PC-9 (cell line): Measurements from ENCODE around the gene OSTC. TPM values are rescaled to one million over a fixed set of nuclear protein-coding genes. Genes with fewer than 3 reads are reported as not detected.

Experiments used
- BruUV-seq: library from RNA; stranded (reverse); fragments of 400-500 nt; replicated peaks from 2 replicates; lab custom pipeline; 2021; lab: Mats Ljungman, UMichigan
- CTCF ChIA-PET: fragments of 300-600 bp; sonication (Branson Sonifier 250); formaldehyde crosslinking; loops from one replicate; lab custom pipeline; 2022; ENCODE audit warnings: antibody characterized with exemption; lab: Charles Lee
- POLR2A ChIA-PET: fragments of 300-600 bp; sonication (Branson Sonifier 250); formaldehyde crosslinking; loops from one replicate; lab custom pipeline; 2022; ENCODE audit warnings: antibody characterized with exemption; ENCODE audit not compliant: unreplicated experiment; lab: Charles Lee
- DNase-seq, 2 experiments: peaks; one replicate each; pipeline versions ENCODE4 v3.0.0 to v3.0.0-alpha.2; 2015 to 2022; ENCODE audit warnings: mixed read lengths in 1 of 2
- H2AFZ ChIP-seq: fragments of 200-600 bp; sonication (generic); 2 replicates; pipeline ENCODE4 v1.8.1; 2017; ENCODE audit warnings: antibody characterized with exemption
- H3F3A ChIP-seq: fragments of 200-600 bp; sonication (generic); 2 replicates; pipeline ENCODE4 v1.8.1; 2017; ENCODE audit warnings: antibody characterized with exemption, mild to moderate bottlenecking, low read depth; ENCODE audit not compliant: insufficient read depth
- H3K27ac ChIP-seq: fragments of 200-600 bp; sonication (generic); 2 replicates; pipeline ENCODE4 v1.6.1; 2016; ENCODE audit warnings: mixed run types
- H3K27me3 ChIP-seq: fragments of 200-600 bp; sonication (generic); 2 replicates; pipeline ENCODE4 v1.6.1; 2016; ENCODE audit warnings: low read depth, mixed run types; ENCODE audit not compliant: insufficient read depth
- H3K36me3 ChIP-seq: fragments of 200-600 bp; sonication (generic); 2 replicates; pipeline ENCODE4 v1.6.1; 2016; ENCODE audit warnings: low read depth, mixed run types
- H3K4me1 ChIP-seq: fragments of 200-600 bp; sonication (generic); replicated peaks from 2 replicates; pipeline ENCODE4 v1.6.1; 2016; ENCODE audit warnings: mixed run types; ENCODE audit not compliant: insufficient read depth
- H3K4me2 ChIP-seq: fragments of 200-600 bp; sonication (generic); 2 replicates; pipeline ENCODE4 v1.6.1; 2017; ENCODE audit warnings: mixed run types
- H3K4me3 ChIP-seq: fragments of 200-600 bp; sonication (generic); 2 replicates; pipeline ENCODE4 v1.6.1; 2016; ENCODE audit warnings: mixed run types
- H3K79me2 ChIP-seq: fragments of 200-600 bp; sonication (generic); 2 replicates; pipeline ENCODE4 v1.6.1; 2017; ENCODE audit warnings: low read depth, mixed run types
- H3K9me2 ChIP-seq: fragments of 200-600 bp; sonication (generic); 2 replicates; pipeline ENCODE4 v1.8.1; 2017; ENCODE audit warnings: mild to moderate bottlenecking; ENCODE audit not compliant: insufficient read depth
- H3K9me3 ChIP-seq: fragments of 200-600 bp; sonication (generic); 2 replicates; pipeline ENCODE4 v1.8.1; 2016; ENCODE audit warnings: low read depth; ENCODE audit not compliant: insufficient read depth
- H4K20me1 ChIP-seq: fragments of 200-600 bp; sonication (generic); 2 replicates; pipeline ENCODE4 v1.8.1; 2017; ENCODE audit not compliant: insufficient read depth
- CTCF ChIP-seq: fragments of 200-600 bp; sonication (generic); conservative IDR thresholded peaks from 2 replicates; pipeline ENCODE4 v1.6.1; 2017; ENCODE audit warnings: mixed run types, antibody characterized with exemption, mild to moderate bottlenecking, moderate library complexity
- EZH2 ChIP-seq: fragments of 200-600 bp; sonication (generic); IDR thresholded peaks from 2 replicates; pipeline ENCODE4 v1.8.0; 2017; ENCODE audit warnings: antibody characterized with exemption, low read depth
- intact Hi-C: fragments of 100-400 bp; cut with micrococcal nuclease; formaldehyde crosslinking; loops from one replicate; pipeline ENCODE4 v1.10.0; 2022; ENCODE audit not compliant: unreplicated experiment
- total RNA-seq: library from RNA; stranded (reverse); gene quantifications from 2 replicates; pipeline ENCODE4 v1.2.3, GENCODE V29; 2021

The OSTC gene
- total RNA-seq, 1 experiment from 2014 or later = 61.7 TPM

- no TSS peak for BruUV-seq
- no peaks in the 10 kb centered on the region for H3K9me3 ChIP-seq
- no peak overlapping the region for H3K27ac ChIP-seq
- TF ChIP-seq EZH2 = no peak
- H3K9me2 ChIP-seq = no peaks in the 10 kb centered on the region
- H3K36me3 ChIP-seq = no peaks in the 10 kb centered on the region
- H3K4me2 ChIP-seq = no peak overlapping the region
- H3K79me2 ChIP-seq = no peaks in the 10 kb centered on the region
- no peak overlapping the region for H2AFZ ChIP-seq
- H3K27me3 ChIP-seq = no peaks in the 10 kb centered on the region
- no peaks in the 10 kb centered on the region for H3K4me1 ChIP-seq
- H3K4me3 ChIP-seq = no peak overlapping the region
- no peak for DNase-seq
- ChIA-PET CTCF (no interaction called here), POLR2A (no interaction called here)
- intact Hi-C loops = no loop called here
- H4K20me1 ChIP-seq = no peaks in the 10 kb centered on the region
- H3F3A ChIP-seq = no peaks in the 10 kb centered on the region
Observed at GRCh38 chr4:108690738-108691137, 40.3 kb downstream of the OSTC start.

DNA sequence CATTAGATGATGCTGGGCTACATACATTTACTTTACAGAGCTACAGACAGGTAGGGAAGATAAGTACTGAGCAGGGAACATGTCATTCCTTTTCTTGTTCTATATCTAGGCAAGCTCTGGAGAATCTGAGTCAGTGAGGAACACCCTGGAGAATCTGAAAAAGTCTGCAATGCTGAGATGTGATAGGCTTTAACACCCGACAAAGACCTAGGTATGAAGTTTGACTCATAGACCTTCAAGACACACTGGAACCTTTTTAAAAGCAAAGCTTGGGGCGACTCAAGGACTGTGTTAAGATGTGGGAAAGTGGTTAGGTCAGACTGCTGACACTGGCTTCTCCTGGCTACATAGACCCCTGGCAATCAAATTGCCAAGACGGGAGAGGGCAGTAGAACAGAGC lies 42.8 kb downstream of the OSTC start:
- TF ChIP-seq CTCF (no peak), EZH2 (no peak)

DNA sequence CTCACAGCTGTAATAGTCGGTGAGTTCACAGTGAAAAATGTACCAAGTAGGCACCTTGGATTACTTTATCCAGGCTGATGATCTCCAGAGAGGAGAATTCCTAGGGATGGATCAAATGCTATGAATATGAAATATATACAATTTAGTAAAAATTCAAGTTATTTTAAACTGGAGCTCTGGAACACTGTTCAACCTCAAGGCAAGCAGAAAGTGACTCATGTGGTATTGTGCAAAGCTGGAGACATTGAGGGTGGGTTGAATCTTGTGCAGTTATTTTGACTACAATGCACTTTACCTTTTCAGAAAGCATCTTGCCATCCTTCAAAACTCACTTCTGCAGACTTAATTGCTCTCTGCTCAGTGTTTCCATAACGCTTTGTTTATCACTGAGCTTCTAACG lies 43.4 kb downstream of the OSTC start:
- Histone ChIP-seq H3F3A (no peaks in the 10 kb centered on the region), H3K79me2 (no peaks in the 10 kb centered on the region), H3K9me2 (no peaks in the 10 kb centered on the region), H3K27ac (no peak overlapping the region), H3K4me1 (no peaks in the 10 kb centered on the region), H3K27me3 (no peaks in the 10 kb centered on the region), H2AFZ (no peak overlapping the region), H3K9me3 (no peaks in the 10 kb centered on the region), H3K4me2 (no peak overlapping the region), H3K4me3 (no peak overlapping the region), H4K20me1 (no peaks in the 10 kb centered on the region), H3K36me3 (no peaks in the 10 kb centered on the region)
- intact Hi-C loops = no loop called here
- CTCF ChIA-PET = no interaction called here
- no peak for DNase-seq
- BruUV-seq = no TSS peak
- TF ChIP-seq EZH2 (no peak), CTCF (no peak)
- POLR2A ChIA-PET = no interaction called here

More for the DNA sequence above, 42.8 kb downstream of the OSTC start:
- Histone ChIP-seq H3K9me3 (no peaks in the 10 kb centered on the region), H3F3A (no peaks in the 10 kb centered on the region), H3K4me3 (no peak overlapping the region), H3K4me2 (no peak overlapping the region), H3K4me1 (no peaks in the 10 kb centered on the region), H4K20me1 (no peaks in the 10 kb centered on the region), H3K79me2 (no peaks in the 10 kb centered on the region), H2AFZ (no peak overlapping the region), H3K36me3 (no peaks in the 10 kb centered on the region), H3K27me3 (no peaks in the 10 kb centered on the region), H3K9me2 (no peaks in the 10 kb centered on the region), H3K27ac (no peak overlapping the region)
- POLR2A ChIA-PET = no interaction called here
- no peak for DNase-seq
- BruUV-seq = no TSS peak
- intact Hi-C loops = no loop called here
- CTCF ChIA-PET = no interaction called here

DNA sequence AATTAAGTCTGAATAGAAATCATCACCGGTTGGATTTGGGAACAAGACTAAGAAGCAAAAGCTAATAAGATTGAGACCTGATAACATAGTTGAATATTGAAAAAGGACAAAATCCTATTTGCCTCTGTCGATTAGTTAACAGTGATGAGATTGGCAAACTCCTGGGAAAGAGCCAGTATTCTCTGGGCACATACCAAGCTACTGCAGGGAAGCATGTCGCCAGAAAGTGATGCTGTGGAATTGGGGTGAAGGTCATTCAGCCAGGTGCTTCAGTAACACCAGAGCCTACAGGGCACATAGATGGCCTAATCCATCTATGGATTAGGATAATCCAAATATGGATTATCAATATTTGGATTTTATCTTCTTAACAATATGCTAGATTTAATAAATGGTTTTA lies 44.0 kb downstream of the OSTC start:
- H3K36me3 ChIP-seq = no peaks in the 10 kb centered on the region
- H4K20me1 ChIP-seq = no peaks in the 10 kb centered on the region
- no peaks in the 10 kb centered on the region for H3K79me2 ChIP-seq
- no peaks in the 10 kb centered on the region for H3K9me2 ChIP-seq
- CTCF ChIA-PET = no interaction called here
- H3K4me3 ChIP-seq = no peak overlapping the region
- intact Hi-C loops = no loop called here
- no peak overlapping the region for H3K4me2 ChIP-seq
- H3F3A ChIP-seq = no peaks in the 10 kb centered on the region
- no peak overlapping the region for H3K27ac ChIP-seq
- BruUV-seq = no TSS peak
- no peak for TF ChIP-seq EZH2
- TF ChIP-seq CTCF = no peak
- POLR2A ChIA-PET = no interaction called here
- H2AFZ ChIP-seq = no peak overlapping the region
- no peaks in the 10 kb centered on the region for H3K27me3 ChIP-seq
- H3K4me1 ChIP-seq = no peaks in the 10 kb centered on the region
- DNase-seq = no peak
- H3K9me3 ChIP-seq = no peaks in the 10 kb centered on the region
